Smooth muscle cell of trachea (primary cell): ENCODE measurements around the gene TMEM44. TPM values are rescaled to one million over a fixed set of nuclear protein-coding genes. Genes with fewer than 3 reads are reported as not detected.

Source experiments
- total RNA-seq: library from RNA; depleted of rRNA; stranded (reverse); fragments of >200 nt; gene quantifications from 2 replicates; pipeline ENCODE4 v1.2.1, GENCODE V29; 2014

TMEM44 gene, protein sequence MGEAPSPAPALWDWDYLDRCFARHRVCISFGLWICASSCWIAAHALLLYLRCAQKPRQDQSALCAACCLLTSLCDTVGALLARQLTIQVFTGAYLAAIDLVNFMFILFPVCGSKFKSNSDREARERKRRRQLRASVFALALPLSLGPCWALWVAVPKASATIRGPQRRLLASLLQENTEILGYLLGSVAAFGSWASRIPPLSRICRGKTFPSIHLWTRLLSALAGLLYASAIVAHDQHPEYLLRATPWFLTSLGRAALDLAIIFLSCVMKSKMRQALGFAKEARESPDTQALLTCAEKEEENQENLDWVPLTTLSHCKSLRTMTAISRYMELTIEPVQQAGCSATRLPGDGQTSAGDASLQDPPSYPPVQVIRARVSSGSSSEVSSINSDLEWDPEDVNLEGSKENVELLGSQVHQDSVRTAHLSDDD
- total RNA-seq: 13.8 and 15.7 TPM in 2 replicates

DNA sequence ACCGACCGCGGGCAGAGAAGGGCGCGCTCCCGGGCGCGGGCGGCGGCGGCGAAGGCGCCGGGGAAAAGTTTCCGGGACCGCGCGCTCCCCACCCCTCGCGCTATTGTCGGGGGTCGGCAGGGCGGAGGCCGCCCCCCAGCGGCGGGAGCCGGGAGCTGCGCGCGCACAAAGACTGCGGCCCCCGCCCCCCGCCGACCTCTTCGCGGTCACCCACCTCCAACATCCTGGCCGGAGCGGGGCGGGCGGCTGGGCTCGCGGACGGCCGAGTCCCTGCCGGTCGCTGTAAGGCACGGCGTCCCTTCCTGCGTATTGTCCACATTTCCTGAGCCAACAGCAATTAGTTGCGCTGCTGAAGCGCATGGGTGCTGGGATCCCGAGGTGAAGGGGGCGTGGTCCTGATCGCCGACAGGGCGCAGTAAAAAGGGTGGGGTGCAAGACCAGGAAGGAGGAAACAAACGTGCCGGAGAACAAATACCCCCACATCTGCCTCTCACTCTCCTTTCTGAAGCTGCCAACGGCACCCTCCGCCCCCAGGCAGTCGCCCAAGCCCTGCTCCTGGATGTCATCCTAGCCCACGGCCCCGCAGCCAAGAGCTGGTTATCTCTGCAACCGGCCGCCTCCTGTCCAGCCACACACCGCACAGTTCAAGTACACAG, at the start of gene TMEM44:
TMEM44 (minus strand) TSS at position 71 of the 656 bp plus-strand sequence. CDS start 204 bp downstream, outside the sequence.

DNA sequence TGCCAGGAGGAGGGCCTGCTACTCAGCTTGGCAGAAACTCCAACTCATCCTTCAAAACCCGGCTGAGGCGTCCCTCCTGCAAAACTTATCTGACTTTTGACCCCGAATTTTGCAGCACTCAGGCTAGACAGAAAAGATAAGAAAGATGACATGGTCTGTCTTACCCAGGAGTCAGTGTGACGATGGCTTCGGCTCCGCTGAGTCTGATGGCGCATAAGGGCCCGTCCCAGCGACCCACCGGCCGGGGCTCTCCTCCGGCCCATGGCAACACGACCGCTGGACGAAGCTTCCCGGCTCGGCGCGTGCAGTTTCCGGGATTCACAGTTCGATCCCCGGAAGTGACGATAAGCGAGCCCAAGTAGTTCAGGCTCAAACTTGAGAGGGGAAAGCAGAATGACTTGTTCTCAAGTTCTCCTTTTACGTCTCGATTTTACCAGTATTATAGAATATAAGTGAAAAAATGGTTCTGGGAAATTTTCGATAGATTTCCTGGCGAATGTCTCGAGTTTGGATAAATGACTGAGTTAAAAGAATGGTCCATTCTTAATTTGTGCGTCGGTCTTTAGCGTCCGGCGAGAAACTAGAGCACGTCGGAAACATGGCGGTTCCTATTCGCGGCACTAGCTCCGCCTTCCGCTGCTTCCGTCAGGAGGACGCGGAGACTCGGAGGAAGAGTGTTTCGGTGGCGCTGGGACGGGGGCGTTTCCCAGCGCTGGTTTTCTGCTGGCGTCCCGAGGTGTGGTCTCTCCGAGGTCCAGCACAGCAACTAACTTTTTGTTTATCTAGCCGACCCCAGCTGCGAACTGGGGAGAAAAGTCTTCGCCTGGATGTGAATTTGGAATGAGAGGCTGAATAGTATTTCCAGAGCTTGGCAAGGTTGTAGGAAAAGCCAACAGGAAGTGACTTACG, 38.9 kb upstream of the TMEM44 start, which contains the start of gene LSG1:
LSG1 (minus strand) TSS at position 292 of the 909 bp plus-strand sequence; CDS start at position 263, 29 bp downstream.

Other genes with a start within 250 kb of the TMEM44 start
- 0.17 TPM in 1 of 2 replicates, not detected in the other for gene GP5, start 234.2 kb downstream of the TMEM44 start, total RNA-seq
- 292 and 419 TPM in 2 replicates for gene ATP13A3, start 146.4 kb downstream of the TMEM44 start, total RNA-seq
- gene LSG1, start 38.8 kb upstream of the TMEM44 start, total RNA-seq: 22.0 and 32.3 TPM in 2 replicates
- 13.1 and 25.8 TPM in 2 replicates for gene FAM43A, start 52.5 kb upstream of the TMEM44 start, total RNA-seq